ENCODE data around the gene RANBP17.

The RANBP17 gene

GRCh38 chr5:171263181-171263580 lies 401.4 kb downstream of the RANBP17 start:
- Histone ChIP-seq H3K4me1 (ENCODE audit: control insufficient read depth, insufficient read depth, low read length) (no peaks in the 10 kb centered on the region), H3K36me3 (ENCODE audit: control insufficient read depth in 2 of 2, insufficient read depth in 1 of 2, low read length in 2 of 2) (no peaks in the 10 kb centered on the region), H3K4me3 (ENCODE audit: low read depth, low read length) (no peak overlapping the region), H3K27ac (ENCODE audit: extremely low read depth, low read depth, low read length) (no peak overlapping the region), H3K9me3 (ENCODE audit: control insufficient read depth, insufficient read depth, low read depth, low read length) (no peaks in the 10 kb centered on the region)
- ChIA-PET CTCF (interaction anchor here (1.1 to 4.0 kb wide), 3 partner anchors 10 to 79 kb away, joined by 6 to 18 read pairs (median 15); no protein-coding TSS in a partner anchor), POLR2A (no interaction called here)
- TF ChIP-seq ZNF433 (tag by site-specific recombination; IDR thresholded peaks at IDR 0.05; ENCODE audit: low read depth) (no peak), ZNF174 (tag by site-specific recombination; IDR thresholded peaks at IDR 0.05) (no peak), ZNF121 (tag by site-specific recombination; IDR thresholded peaks at IDR 0.05) (no peak), GLI2 (tag by site-specific recombination; IDR thresholded peaks at IDR 0.05; ENCODE audit: borderline replicate concordance, low read depth) (no peak), ZNF670 (tag by site-specific recombination; IDR thresholded peaks at IDR 0.05; ENCODE audit: low read depth) (no peak), AEBP2 (tag by site-specific recombination; IDR thresholded peaks at IDR 0.05; ENCODE audit: borderline replicate concordance) (no peak), ZNF114 (tag by site-specific recombination; IDR thresholded peaks at IDR 0.05) (no peak)

GRCh38 chr5:171264843-171265242 lies 403.0 kb downstream of the RANBP17 start:
- Histone ChIP-seq H3K4me3 (ENCODE audit: low read depth, low read length) (no peak overlapping the region), H3K4me1 (ENCODE audit: control insufficient read depth, insufficient read depth, low read length) (peaks cover 3% of the 10 kb centered on the region), H3K27ac (ENCODE audit: extremely low read depth, low read depth, low read length) (no peak overlapping the region), H3K9me3 (ENCODE audit: control insufficient read depth, insufficient read depth, low read depth, low read length) (no peaks in the 10 kb centered on the region), H3K36me3 (ENCODE audit: control insufficient read depth in 2 of 2, insufficient read depth in 1 of 2, low read length in 2 of 2) (no peaks in the 10 kb centered on the region)
- CTCF ChIA-PET, result interaction anchor here (4.0 kb wide), 1 partner anchor 77 kb away, joined by 15 read pairs; no protein-coding TSS in a partner anchor
- TF ChIP-seq ZNF548 (tag by site-specific recombination; IDR thresholded peaks at IDR 0.05) (no peak), ZNF624 (tag by site-specific recombination; IDR thresholded peaks at IDR 0.05) (no peak), ZNF768 (tag by site-specific recombination; IDR thresholded peaks at IDR 0.05) (no peak), YY1 (tag by site-specific recombination; IDR thresholded peaks at IDR 0.05) (no peak), GLIS2 (tag by site-specific recombination; IDR thresholded peaks at IDR 0.05) (no peak), ZNF501 (tag by site-specific recombination; IDR thresholded peaks at IDR 0.05) (no peak), PRDM1 (tag by site-specific recombination; IDR thresholded peaks at IDR 0.05) (no peak), RBAK (tag by site-specific recombination; IDR thresholded peaks at IDR 0.05) (no peak)
- POLR2A ChIA-PET, result no interaction called here

- peaks cover 3% of the 10 kb centered on the region for H3K4me1 ChIP-seq (ENCODE audit: control insufficient read depth, insufficient read depth, low read length)
- H3K36me3 ChIP-seq (ENCODE audit: control insufficient read depth in 2 of 2, insufficient read depth in 1 of 2, low read length in 2 of 2), result no peaks in the 10 kb centered on the region
- H3K4me3 ChIP-seq (ENCODE audit: low read depth, low read length), result no peak overlapping the region
- no peaks in the 10 kb centered on the region for H3K9me3 ChIP-seq (ENCODE audit: control insufficient read depth, insufficient read depth, low read depth, low read length)
- ChIA-PET CTCF (no interaction called here), POLR2A (no interaction called here)
- H3K27ac ChIP-seq (ENCODE audit: extremely low read depth, low read depth, low read length), result no peak overlapping the region
- peak; percentile 37; the same call in 1 of the 2 replicates for TF ChIP-seq ZNF394 (tag by site-specific recombination; IDR thresholded peaks at IDR 0.05; ENCODE audit: borderline replicate concordance)
- TF ChIP-seq ZNF248 (tag by site-specific recombination; IDR thresholded peaks at IDR 0.05), result no peak
- peak; percentile 73 for TF ChIP-seq SCRT2 (tag by site-specific recombination; IDR thresholded peaks at IDR 0.05)
- TF ChIP-seq ZNF843 (tag by site-specific recombination; IDR thresholded peaks at IDR 0.05), result 0 out of 2 replicates have a peak, but pooled peaks have one; percentile 23
- no peak for TF ChIP-seq ZBTB48 (tag by site-specific recombination; IDR thresholded peaks at IDR 0.05)
- TF ChIP-seq ZNF629 (tag by site-specific recombination; IDR thresholded peaks at IDR 0.05), result peak; percentile 87
- peak; percentile 77 for TF ChIP-seq ATF2 (tag by site-specific recombination; IDR thresholded peaks at IDR 0.05; ENCODE audit: low read depth)
- 0 out of 2 replicates have a peak, but pooled peaks have one; percentile 27 for TF ChIP-seq HIC1 (tag by site-specific recombination; IDR thresholded peaks at IDR 0.05)
- 0 out of 2 replicates have a peak, but pooled peaks have one; percentile 38 for TF ChIP-seq ZEB2 (tag by site-specific recombination; IDR thresholded peaks at IDR 0.05)
- TF ChIP-seq ZNF366 (tag by site-specific recombination; conservative IDR thresholded peaks at IDR 0.05), result peak; percentile 15; the same call in 1 of the 2 replicates
- TF ChIP-seq ZBTB21 (tag by site-specific recombination; IDR thresholded peaks at IDR 0.05), result peak; percentile 80
- TF ChIP-seq OSR2 (tag by site-specific recombination; IDR thresholded peaks at IDR 0.05), result peak; percentile 33; the same call in 1 of the 2 replicates
- TF ChIP-seq ZNF707 (tag by site-specific recombination; IDR thresholded peaks at IDR 0.05), result no peak
These were observed 407.1 kb downstream of the RANBP17 start for GRCh38 chr5:171268700-171269620.
